Mucosa of descending colon (tissue), 3 donors: Measurements from ENCODE around the gene EFCAB6. TPM values are rescaled to one million over a fixed set of nuclear protein-coding genes. Genes with fewer than 3 reads are reported as not detected.

Experiments used
- ATAC-seq: fragments of 200-7000 bp; cut with Tn5 transposase; one replicate; pipeline ENCODE4 v1.9.1; 2020; ENCODE audit warnings: mild to moderate bottlenecking, moderate library complexity
- DNase-seq, 3 donors: peaks; one replicate each; pipeline ENCODE4 v3.0.0-alpha.2; 2020
- H3K36me3 ChIP-seq: fragments of 200-600 bp; one replicate; pipeline ENCODE4 v1.8.0; 2021; ENCODE audit warnings: low read depth, mild to moderate bottlenecking
- H3K4me1 ChIP-seq: fragments of 200-600 bp; one replicate; pipeline ENCODE4 v1.8.0; 2021; ENCODE audit warnings: low read depth, mild to moderate bottlenecking
- H3K4me3 ChIP-seq: fragments of 200-600 bp; one replicate; pipeline ENCODE4 v1.8.0; 2021; ENCODE audit warnings: mild to moderate bottlenecking
- H3K9me3 ChIP-seq: fragments of 200-600 bp; one replicate; pipeline ENCODE4 v1.8.0; 2021; ENCODE audit warnings: mild to moderate bottlenecking
- intact Hi-C, 2 donors: fragments of 100-400 bp; cut with DNase I in 1 of 2; cut with micrococcal nuclease in 1 of 2; formaldehyde crosslinking; loops; one replicate each; pipeline versions ENCODE4 v1.11.0 to v1.11.1; 2022; cut with DNase I, micrococcal nuclease
- total RNA-seq, 3 donors: library from RNA; stranded (reverse); fragmentation: NEBNext Ultra II Directional in 2 of 3; extraction: Animal tissue kit (Norgen Biotek cat#: 25700) in 2 of 3; gene quantifications; one replicate each; pipeline versions ENCODE4 v1.2.1 to v1.2.4, GENCODE V29; 2021 to 2023
- TF ChIP-seq, protein P1 (sequence below): fragments of 200-600 bp; IDR thresholded peaks from one replicate; pipeline ENCODE4 v1.8.0; 2022; ENCODE audit warnings: antibody characterized with exemption, mild to moderate bottlenecking
- donor health status: DM: no; HTN: no; CAD: no; lungs with moderate emphysema.
- donor health status: DM: no; HTN: no; CAD: no.
- donor health status: DM: no; HTN: yes; CAD: no.

The EFCAB6 gene
- total RNA-seq, 3 donors from 2014 or later: 1.1 to 1.8 (median 1.7) TPM

DNA sequence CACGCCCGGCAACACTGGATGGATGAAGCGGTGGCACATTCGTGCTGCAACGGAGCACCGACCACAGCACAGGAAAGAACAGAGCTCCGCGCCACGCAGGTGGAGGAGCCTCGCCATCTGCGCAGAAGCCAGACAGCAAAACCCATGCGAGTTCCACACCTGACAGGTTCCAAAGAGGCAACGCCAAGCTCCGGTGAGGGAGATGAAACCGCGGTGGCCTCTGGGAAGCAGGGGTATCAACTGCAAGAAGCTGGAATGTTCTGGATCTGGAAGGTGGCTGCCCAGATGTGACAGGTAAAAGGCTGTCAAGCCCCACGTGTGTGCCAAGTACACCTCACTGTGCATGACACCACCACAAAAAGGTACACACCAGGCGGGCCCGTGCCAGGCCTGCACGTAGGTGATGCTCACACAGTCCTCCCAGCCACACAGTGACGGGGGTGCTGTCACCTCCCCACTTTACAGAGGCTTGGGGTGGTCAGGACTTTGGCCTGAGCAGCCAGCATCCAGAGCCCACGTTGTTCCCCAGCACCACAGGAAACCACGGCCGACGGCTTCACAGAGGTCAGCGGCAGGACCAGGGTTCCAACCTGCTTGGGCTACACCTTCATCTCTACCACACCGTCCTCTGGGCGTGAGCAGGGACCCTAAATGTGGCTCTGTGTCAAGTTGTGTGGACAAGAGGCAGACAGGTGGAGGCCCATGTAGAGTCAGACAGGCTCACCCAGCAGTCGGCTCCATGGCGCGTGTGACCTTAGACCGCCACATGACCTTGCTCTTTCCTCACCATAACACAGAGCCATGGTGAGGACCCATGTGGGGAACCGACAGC lies 19.7 kb upstream of the EFCAB6 start:
- TF ChIP-seq, protein P1, sequence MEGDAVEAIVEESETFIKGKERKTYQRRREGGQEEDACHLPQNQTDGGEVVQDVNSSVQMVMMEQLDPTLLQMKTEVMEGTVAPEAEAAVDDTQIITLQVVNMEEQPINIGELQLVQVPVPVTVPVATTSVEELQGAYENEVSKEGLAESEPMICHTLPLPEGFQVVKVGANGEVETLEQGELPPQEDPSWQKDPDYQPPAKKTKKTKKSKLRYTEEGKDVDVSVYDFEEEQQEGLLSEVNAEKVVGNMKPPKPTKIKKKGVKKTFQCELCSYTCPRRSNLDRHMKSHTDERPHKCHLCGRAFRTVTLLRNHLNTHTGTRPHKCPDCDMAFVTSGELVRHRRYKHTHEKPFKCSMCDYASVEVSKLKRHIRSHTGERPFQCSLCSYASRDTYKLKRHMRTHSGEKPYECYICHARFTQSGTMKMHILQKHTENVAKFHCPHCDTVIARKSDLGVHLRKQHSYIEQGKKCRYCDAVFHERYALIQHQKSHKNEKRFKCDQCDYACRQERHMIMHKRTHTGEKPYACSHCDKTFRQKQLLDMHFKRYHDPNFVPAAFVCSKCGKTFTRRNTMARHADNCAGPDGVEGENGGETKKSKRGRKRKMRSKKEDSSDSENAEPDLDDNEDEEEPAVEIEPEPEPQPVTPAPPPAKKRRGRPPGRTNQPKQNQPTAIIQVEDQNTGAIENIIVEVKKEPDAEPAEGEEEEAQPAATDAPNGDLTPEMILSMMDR: no peak
- intact Hi-C loops: no loop called here
- Histone ChIP-seq H3K4me1 (no peaks in the 10 kb centered on the region), H3K4me3 (no peak overlapping the region), H3K36me3 (no peaks in the 10 kb centered on the region), H3K9me3 (no peaks in the 10 kb centered on the region)
- peak; percentile 11 for ATAC-seq
- no peak for DNase-seq

- Histone ChIP-seq H3K9me3 (no peaks in the 10 kb centered on the region), H3K4me3 (no peak overlapping the region), H3K4me1 (no peaks in the 10 kb centered on the region), H3K36me3 (no peaks in the 10 kb centered on the region)
- ATAC-seq: no peak
- TF ChIP-seq, protein P1: no peak
- intact Hi-C loops: no loop called here
- no peak for DNase-seq
These were observed 18.9 kb upstream of the EFCAB6 start for GRCh38 chr22:43830931-43831560.

DNA sequence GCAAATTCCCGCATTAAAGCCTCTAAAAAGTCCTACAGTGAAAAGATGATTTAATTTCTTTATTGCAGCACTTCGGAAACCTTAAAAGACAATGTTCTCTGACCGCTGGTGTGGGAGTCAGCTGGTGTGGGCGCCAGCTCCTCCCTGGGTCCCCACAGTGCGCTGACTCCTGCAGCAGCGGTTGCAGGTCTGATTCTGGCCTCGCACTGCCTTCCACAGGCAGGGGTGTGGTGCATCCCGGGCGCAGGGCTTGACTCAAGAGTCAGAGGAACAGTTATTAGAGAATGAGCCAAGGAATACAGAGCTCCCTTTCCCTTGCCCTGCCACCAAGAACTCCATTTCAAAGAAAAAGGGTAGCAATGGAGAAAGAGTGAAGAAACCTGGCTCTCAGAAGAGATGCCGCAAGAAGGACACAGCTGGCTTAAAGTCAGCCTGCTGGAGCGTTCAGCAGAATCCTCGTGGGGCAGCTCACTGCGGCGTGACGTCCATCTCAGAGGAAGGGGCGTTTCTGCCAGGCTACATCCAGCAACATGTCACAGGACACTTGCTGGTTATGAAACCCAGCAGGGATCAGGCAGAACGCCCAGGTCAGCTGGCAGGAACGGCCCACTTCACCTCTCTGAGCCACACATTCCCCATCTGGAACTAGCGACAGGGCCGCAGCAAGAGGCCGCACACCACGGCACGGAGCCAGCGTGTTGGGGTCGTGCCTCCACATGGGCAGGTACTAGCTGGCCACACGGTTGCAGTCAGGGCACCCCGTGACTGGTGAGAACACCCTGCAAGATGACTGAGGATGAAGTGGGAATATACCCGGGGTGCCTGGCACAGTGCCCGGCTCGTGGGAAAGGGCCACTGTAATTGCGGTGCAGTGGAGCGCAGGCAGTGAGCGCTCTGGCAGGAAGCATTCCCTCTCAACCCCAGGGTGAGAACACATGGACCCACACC lies 18.1 kb upstream of the EFCAB6 start:
- TF ChIP-seq, protein P1: no peak
- Histone ChIP-seq H3K9me3 (no peaks in the 10 kb centered on the region), H3K4me1 (no peaks in the 10 kb centered on the region), H3K4me3 (no peak overlapping the region), H3K36me3 (no peaks in the 10 kb centered on the region)
- ATAC-seq: no peak
- DNase-seq: no peak
- intact Hi-C loops: no loop called here

DNA sequence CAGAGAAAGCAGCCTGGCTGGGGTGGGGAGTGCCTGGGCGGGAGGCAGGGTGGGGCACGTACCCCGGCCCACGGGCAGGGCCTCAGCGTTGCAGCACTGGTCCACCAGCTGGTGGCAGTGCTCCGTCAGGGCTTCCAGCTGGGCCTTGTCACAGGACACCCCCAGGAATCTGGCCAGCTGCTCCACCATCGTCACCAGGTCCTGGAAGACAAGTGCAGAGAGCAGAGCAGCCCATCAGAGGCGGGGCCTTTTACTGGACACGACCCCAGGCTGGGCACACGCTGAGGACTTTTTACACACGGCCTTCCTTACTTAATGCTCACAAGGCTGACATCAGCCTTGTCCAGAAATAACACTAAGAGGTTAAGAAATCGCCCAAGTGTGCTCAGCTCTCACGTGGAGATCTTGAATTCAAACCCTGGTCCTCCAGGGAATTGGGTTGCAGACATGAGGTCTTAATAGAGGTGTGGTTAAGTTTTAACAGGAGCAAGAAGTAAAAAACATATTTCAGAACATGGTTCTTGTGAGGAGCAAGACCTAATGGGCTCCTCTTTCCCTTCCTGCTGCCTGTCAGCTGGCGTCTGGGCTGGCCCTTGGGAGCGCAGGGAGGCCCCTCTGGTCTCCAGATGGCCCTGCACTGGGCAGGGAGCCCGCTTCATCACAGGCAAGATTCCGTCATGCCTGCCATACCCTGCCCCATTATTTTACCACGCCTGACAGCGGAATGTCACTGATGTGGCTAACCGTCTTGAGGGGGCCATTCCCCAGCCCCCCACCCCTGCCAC lies 17.1 kb upstream of the EFCAB6 start:
- Histone ChIP-seq H3K36me3 (no peaks in the 10 kb centered on the region), H3K4me3 (no peak overlapping the region), H3K9me3 (no peaks in the 10 kb centered on the region), H3K4me1 (no peaks in the 10 kb centered on the region)
- intact Hi-C loops: no loop called here
- TF ChIP-seq, protein P1: no peak
- DNase-seq (peak in 1 of 3 donors; percentile 16), ATAC-seq (peak; percentile 8)

GRCh38 chr22:43828725-43828997 lies 16.6 kb upstream of the EFCAB6 start:
- no peak for DNase-seq
- no peaks in the 10 kb centered on the region for H3K9me3 ChIP-seq
- H3K36me3 ChIP-seq: no peaks in the 10 kb centered on the region
- H3K4me1 ChIP-seq: no peaks in the 10 kb centered on the region
- no peak overlapping the region for H3K4me3 ChIP-seq
- intact Hi-C loops: no loop called here
- TF ChIP-seq, protein P1: no peak
- ATAC-seq: no peak
